GM18502 (cell line): ENCODE results near the gene IGFALS.

Source experiments
- ATAC-seq: cut with Tn5 transposase; IDR thresholded peaks from one replicate; pipeline ENCODE4 v1.9.1; 2021; ENCODE audit warnings: mild to moderate bottlenecking; ENCODE audit not compliant: unreplicated experiment, poor library complexity

IGFALS gene

DNA sequence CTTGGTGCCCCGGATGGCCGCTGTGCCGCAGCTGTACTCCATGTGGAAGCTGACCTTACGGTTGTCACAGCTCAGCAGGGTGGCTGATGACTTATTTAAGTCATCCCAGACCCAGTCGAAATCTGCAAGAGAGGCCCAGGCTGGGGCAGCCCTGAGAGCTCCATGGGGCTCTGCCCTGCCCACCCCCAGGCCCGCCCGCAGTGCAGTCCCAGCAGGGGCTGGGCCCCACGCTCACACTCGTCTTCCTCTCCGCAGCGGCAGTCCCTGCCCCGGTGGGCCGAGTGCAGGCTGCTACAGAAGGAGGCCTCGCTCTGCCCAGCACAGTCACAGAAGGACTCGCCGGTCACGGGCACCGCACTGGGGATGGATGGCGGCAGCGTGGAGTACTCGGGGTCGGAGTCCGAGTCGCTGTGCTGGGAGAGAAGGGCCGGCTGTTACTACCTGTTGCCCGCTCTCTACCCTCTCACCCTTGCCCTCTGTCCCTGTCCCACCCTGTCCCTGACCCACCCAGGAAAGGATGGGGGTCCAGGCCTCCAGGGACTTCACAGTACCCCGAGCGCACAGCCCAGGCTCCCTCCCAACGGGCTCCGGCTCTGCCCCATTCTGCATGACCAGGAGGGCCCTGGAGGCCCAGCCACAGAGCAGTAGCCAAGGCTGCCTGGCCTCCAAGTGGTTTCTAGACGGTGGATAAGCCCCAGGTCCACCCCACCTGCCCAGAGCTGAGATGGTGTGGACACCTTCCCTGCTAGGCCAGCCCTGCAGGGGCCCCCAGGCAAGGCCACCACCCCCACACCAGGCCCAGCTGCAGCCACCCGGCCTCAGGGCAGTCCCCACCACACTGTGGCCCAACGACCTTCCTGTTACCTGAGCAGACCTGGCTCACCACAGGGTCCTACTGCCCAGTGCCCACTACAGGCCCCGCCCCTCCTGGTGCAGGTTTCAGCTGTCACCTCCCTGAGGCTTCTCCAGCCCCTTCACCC, 15.0 kb downstream of the IGFALS start:
- no peak for ATAC-seq

DNA sequence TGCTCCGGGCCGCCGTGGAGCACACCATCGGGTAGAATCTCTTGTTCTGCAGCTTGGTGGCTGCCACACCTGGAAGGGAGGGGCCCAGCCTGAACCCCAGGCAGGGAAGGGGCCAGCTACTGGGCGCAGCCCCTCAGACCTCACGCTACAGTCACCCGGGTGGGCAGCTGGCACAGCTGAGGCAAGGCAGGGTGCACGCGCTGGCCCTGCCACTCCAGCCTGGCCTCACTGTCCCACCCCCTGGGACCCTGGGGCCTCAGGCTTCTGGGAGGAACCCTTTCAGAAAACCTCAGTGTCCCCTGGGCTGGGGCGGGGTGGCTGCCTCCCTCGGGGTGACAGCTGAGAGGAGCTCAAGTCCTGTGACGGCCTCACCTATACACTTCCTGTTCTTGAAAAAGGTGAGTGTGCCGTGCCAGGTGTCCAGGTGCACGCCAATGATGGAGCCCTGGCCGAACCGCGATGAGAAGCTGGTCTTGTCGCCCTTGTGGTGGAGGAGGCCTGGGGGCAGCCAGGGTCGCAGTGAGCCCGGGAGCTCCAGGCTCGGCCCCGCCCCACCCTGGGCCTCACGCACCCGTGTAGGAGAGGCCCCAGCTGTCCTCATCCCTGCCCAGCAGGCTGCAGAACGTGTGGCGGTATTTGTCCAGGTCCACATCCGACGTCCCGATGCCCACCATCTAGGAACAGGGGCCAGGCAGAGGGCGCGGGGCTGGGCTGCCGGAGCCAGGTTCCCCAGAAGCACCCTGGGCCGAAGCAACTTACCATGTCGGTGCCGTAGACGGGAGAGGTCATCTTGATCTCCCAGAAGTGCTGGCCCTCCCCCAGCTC, 15.9 kb downstream of the IGFALS start:
- no peak for ATAC-seq

DNA sequence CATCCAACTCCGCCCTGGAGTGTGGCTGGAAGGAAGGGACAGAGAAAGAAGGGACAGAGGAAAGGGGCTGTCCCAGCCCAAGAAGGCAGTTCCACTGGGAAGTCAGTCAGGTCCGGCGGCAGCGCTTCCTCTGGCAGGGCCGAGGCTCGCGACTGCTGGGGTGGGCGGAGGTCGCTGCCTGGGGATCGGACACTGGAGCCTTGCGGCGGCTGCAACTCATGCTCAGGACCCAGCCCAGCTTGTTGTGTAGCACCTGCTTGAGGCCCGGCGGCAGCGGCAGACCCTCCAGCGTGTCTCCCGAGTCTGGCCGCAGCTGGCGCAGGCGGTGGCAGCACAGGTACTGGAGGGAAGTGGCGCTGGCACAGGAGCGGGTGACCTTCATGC, 16.5 kb downstream of the IGFALS start:
- ATAC-seq, result no peak

DNA sequence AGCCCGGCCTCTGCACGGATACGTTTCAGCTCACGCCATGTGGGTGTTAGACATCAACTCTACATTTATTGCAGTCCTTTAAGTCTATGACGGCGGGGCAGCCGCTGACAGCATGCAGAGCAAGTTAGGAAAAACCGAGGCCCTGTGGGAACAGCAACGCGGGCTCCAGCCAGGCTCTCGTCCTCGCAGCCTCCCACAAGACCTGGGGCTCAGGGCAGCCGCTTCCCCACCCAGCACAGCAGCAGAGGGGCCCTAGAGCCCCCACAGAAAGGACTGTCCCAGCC, 16.9 kb downstream of the IGFALS start:
- no peak for ATAC-seq

DNA sequence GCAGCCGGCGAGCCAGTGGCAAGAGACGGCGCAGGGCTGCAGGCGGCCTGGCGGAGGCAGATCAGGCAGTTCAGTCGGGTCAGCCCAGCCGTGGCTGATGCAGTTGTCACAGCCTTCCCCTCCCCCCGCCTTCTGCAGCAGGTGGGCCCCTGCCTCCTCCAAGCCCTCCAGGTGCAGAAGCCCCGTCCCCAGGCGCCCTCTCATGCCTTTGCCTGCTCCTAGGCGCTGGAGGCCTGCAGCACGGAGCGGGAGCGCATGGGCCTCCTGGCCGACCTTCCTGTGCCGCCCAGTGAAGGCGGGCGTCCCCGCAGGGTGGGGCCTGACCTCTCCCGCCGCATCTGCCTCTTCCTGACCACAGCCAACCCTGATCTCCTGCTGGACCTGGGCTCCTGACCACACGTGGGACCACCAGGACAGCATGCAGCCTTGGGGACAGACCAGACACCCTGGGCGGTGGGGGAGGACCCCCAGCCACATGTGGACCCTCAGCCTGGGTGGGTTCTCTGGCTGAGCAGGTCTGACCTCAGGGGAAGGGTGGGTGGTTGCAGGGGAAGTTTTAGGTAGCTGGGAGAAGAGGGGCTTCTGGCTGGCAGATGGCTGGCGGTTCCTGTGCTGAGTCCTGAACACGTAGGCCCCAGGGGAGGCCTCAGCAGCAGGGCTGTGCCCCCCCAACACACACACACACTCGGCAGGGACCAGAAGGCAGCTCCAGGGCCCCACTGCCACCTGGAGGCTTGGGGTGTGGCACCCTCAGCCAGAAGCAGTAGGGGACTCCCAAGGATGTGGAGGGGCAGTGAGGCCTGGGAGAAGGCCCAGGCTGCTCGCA, 17.4 kb downstream of the IGFALS start:
- no peak for ATAC-seq

DNA sequence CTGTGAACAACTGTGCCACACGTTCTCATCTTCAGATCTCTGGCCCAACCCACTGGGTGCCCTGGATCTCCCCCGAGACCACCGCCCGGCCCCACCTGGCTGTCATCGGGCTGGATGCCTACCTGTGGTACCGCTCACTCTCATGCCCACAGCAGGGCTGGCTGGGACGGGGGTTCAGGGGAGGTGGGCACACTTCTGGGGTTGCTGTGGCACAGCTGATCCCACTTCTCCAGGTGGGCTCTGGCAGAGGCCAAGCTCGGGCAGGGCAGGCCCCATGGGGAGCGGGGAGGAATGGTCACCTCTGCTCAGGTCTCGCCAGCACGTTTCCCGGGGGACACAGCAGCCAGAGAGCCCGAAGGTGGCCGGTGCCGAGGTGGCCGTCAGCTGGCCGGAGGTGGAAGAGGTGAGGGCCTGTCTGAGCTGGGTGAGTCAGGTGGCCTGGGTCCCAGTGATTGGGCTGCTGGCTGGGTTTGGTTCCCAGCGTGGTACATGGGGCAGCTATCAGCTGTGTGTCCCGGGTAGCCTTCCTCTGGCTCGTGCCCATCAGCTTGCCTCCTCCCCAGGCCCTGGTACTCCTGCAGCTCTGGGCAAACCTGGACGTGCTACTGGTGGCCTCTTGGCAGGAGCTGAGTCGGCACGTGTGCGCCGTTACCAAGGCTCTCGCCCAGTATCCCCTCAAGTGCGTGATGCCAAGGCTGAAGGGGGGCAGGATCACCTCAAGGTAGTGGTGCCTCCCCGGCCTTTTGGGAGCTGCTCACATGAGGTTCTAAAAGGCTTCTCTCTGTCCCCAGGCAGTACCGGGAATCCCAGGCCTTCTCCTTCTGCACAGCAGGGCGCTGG, 18.3 kb downstream of the IGFALS start:
- ATAC-seq, result no peak

DNA sequence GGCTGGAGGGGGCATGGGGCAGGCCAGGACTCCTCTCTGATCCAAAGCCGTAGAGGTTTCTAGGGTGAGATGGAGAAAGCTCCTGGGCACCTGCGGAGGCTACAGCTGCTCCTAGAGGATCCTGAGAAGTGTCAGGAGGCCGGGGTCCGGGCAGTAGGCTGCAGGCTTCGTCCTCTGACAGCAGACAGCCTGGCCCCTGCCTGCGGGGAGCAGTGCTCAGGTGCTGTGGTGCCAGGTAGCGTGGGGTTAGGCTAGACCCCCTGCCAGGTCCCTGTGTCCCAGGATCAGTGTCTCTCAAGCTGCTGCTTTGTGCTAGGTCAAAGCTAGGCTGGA, 19.1 kb downstream of the IGFALS start:
- ATAC-seq, result no peak

DNA sequence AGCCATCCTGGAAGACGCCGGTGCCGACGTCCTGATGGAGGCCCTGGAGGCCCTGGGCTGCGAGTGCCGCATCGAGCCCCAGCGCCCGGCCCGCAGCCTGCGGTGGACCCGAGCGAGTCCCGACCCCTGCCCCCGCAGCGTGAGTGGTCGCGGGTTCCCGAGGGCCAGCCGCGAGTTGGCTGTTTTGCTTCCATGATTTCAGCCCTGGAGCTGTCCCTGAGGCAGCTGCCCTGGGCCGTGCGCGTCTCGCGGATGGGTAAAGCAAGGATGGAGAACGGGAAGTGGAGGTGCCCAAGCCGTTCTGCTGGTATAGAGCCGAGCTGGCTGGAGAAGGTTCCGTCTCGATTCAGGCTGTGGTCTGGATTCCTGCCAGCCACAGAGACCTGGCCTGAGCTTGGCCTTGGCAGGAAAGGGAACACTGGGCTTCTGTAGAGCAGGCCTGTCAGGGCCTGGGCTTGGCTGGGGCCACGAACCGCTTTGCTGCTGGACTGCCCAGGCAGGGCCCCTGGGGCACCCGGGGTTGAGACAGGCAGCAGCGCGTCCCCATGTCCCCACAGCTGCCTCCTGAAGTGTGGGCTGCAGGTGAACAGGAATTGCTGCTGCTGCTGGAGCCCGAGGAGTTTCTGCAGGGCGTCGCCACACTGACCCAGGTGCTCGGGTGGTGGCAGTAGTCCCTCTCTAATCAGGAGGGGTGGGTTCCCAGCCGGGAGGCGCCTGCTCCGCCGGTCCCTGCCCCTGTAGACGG, 19.6 kb downstream of the IGFALS start:
- no peak for ATAC-seq

DNA sequence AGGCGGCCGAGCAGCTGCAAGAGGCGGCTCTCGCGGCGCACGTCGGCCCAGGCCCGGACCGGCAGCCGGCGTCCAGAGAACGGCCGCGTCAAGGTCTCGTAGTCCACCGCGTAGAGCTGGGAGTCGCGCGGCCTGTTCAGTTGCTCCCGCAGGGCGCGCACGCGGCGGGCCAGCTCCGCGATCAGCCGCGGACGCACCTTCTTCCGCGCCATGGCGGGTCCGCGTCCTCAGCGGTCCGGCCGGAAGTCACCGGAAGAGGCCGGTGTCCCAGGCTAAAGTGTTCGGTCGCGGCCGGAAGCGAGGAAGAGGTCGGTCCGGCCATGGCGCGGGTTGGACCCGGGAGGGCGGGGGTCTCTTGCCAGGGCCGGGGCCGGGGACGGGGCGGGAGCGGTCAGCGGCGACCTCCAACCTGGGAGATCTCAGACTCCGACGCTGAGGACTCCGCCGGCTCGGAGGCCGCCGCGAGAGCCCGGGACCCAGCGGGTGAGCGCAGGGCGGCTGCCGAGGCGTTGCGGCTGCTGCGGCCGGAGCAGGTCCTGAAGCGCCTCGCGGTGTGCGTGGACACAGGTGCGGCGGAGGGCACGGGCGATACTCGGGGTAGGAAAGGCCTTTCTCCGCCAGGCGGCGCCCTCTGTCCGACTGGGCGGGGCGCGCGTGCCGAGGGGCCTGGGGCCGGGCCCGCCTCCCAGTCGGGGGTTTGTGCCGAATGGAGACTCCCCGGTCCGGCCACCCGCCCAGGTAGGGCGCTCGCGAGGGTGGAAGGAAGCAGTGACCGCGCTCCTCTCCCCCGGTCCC, 20.4 kb downstream of the IGFALS start, which contains the start of gene MRPS34:
Gene MRPS34 (minus strand): TSS at position 227 of the 795 bp plus-strand sequence. CDS start 15 bp downstream, at position 212.
- ATAC-seq, result peak; percentile 49

DNA sequence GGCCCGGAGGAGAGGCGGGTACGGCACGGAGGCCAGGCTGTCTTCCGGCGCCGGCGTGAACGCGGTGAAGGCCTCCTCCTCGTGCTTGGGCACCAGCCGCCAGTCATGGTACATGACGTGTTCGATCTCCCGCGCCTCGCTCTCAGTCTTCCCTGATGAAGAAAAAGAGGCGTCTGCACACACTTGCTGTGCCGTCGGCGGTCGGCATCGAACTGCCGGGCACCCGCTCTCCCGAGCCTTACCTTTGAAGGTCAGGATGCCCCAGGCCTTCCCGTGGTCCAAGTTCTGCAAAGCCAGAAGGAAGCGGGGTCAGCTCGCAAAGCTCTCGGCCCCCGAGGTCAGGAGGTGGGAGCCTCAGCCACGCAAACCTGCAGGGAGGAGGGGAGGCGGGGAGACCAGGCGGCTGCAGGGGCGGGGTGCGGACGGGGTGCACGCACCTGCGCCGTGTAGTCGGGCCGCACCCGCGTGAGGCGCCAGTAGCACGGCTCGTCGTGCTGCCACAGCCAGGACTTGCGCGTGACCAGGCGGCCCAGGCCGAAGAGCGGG, 21.1 kb downstream of the IGFALS start, which contains the start of gene EME2:
Gene EME2 (plus strand): TSS at position 449 of the 546 bp plus-strand sequence. CDS start 418 bp downstream, outside the sequence.
- no peak for ATAC-seq

DNA sequence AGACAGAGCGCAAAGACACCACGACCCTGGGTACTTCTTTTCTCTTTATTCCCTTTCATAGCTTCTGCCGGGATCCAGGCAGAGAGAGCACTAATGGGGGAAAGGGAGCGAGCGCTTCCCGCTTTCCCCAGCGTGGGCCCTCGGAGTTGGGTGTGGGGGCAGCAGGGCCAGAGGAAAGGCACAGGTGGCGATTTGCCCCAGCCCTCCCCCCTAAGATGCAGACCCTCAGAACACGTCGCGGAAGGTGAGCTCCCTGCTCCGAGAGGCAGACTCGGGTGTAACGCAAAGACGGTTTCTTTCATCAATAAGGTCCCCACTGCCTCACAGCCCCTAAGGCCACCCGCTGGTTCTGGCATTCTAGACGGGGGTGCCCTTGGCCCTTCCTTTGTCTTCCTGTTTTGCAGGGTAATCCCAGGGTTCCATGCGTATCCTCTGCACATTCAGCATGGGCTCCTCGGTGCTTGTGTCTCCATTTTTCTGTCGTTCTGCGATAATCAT, 21.6 kb downstream of the IGFALS start:
- ATAC-seq, result no peak

DNA sequence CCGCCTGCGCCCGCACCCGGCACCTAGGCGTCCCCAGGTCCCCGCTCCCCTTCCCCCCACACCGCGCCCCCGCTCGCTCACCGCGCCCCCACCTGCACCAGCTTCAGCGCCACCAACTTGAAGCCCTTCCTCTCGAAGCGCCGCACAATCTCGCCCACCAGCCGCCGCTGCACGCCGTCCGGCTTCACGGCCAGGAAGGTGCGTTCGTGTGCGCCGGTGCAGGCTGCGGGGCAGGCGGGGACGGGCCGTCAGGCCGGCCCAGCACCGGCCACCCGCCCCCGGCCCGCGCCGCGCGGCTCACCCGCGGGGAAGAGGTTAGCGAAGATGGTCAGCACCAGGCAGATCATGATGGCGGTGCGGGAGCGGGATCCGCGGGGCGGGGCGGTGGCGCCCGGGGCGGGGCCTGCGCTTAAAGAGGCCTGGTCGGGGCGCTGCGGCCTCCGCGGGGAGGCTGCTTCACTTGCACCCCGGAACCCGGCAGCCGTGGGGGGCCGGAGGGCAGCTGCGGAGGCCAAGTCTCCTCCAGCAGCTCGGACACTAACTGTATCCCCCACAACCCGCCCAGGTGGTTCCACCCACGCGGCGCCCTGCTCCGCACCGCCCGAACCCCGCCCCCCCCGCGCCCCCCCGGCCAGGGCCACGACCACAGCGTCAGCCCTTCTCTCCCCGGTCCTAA, 22.2 kb downstream of the IGFALS start, which contains the start of gene NME3:
Gene NME3 (minus strand): TSS at position 356 of the 676 bp plus-strand sequence. CDS start 9 bp downstream, at position 347.
- no peak for ATAC-seq

DNA sequence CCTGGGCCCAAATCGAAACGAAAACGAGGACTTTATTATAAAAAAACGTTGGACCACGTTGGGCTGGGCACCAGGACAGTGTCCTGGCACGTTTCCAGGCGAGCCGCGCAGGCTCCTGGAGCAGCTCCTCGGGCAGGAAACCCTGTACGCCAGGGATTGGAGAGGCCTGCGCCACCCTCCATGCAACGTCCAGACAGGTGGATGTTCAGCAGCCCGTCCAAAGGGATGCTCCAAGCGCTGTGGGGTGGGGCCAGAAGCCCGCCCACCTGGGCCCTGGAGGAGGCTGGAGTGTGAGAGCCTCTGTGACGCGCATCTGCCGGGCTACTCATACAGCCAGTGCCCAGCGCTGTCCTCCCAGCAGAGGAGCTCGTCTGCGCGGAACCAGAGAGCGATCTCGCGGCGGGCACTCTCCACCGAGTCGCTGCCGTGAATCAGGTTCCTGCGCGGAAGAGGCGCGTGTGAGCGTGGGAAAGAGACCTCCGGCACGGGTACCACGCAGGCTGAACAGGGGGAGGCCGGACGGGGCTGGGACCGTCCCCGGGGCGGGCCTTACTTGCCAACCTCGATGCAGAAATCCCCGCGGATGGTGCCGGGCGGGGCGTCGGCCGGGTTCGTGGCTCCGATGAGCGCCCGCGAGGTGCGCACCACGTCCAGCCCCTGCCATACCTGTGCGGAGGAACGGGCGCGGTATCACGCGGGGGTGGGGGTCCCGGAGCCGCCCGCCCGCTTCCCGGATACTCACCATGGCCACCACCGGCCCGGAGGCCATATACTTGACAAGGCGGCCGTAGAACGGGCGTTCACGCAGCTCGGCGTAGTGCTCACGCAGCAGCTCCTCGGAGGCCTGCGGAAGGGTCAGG, 22.9 kb downstream of the IGFALS start:
- ATAC-seq, result no peak

DNA sequence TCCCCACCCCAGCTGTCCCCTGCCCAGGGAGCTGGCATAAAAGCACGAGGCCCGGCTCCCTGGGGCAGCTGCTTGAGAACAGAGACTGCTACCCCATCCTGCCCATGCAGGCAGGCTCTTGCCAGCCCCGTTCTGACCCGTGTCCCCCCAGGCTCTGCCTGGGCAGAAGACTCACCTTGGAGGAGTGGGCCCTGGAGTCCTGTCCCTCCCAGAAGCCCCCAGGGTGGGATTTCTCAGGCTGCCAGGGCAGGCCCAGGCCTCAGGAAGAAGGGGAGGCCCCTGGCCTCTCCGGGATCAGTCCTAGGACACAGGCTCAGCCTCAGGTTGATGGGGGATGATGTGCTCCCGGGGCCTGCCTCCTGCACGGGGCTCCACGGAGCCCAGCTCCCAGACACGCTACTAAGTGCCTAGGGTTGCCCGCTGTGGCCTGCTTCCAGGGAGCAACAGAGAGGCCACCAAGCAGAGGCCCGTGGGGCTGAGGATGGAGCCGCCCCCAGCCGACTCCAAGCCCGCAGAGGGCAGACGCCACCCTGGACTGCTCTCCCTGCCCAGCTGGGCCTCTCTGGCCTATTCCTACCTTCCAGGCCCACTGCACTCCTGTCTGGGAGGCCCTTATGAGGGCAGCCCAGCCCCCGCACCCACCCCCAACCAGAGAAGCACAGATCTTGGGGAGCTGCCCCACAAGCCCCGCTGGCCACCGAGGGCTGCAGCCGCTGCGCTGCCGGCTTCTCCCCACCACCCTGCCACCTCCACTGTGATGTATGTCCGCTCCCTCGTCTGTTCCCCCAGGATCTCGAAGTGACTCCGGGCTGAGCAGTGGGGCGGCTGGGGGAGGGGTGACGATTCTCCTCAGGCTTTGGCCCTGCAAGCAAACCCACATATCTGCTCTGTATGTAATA, 23.9 kb downstream of the IGFALS start:
- no peak for ATAC-seq

DNA sequence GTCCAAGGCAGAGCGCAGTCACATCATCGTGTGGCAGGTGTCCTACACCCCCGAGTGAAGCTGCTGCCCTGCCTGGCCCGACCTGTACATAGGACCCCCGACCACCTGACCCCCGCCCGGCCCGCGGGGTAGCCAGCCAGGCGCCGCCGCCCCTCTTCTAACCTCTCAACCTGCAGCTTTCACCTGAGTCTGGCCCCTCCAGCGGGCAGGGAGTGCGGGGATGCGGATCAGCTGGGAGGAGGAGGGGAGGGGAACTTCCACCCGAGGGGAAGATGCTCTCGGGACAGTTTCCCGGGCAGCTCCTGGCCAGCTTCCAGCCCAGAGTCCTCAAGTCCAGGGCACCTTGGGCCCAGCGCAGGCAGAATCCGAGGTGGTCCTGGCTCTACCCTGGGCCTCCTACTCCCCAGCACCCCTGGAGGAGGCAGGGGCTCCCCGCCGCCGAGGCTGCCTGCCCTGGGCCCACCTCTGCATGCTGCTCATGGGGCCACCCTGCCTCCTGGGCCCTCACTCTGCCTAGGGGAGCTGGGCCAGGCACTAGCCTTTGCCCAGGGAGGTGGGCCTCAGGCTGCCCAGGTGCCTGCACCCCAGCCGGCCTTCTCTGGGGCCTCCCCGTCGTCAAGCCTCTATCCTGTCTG, 24.6 kb downstream of the IGFALS start:
- ATAC-seq, result no peak
